GM21447 (cell line): ENCODE data around the gene PI4KA.

Experiments
- ATAC-seq: cut with Tn5 transposase; IDR thresholded peaks from one replicate; pipeline ENCODE4 v1.9.1; 2021; ENCODE audit not compliant: unreplicated experiment

The PI4KA gene

DNA sequence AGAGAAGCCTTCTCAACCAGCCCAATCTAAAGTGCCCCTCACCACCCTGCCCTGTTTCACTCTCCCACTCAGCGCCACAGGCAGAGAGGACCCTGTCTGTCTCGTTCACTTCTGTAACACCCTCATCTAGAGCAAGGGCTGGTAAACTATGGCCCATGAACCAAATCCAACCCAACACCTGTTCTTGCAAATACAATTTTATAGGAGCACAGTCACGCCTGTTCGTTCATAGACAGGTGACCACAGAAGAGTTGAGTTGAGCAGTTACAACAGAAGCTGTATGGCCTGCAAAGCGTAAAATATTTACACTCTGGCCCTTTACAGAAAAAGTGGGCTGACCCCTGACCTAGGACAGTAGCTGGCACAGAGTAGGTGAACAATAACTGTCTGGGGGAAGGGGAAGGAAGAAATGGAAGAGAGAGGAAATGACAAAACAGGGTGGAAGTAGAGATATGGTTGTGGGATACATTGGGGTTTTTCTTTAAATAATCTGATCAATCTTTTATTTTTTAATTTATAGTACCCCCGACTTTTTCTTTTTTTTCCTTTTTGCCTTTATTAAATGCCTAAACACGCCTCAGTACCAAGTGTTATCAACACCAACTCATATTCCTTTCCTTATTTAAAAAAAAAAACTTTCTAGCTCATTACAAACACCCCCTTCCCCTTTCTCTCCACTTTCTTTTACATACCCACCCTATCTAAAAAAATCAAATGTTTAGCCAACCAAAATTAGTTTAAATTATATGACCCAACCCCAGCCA is 63.8 kb downstream of the PI4KA start:
- ATAC-seq: no peak

DNA sequence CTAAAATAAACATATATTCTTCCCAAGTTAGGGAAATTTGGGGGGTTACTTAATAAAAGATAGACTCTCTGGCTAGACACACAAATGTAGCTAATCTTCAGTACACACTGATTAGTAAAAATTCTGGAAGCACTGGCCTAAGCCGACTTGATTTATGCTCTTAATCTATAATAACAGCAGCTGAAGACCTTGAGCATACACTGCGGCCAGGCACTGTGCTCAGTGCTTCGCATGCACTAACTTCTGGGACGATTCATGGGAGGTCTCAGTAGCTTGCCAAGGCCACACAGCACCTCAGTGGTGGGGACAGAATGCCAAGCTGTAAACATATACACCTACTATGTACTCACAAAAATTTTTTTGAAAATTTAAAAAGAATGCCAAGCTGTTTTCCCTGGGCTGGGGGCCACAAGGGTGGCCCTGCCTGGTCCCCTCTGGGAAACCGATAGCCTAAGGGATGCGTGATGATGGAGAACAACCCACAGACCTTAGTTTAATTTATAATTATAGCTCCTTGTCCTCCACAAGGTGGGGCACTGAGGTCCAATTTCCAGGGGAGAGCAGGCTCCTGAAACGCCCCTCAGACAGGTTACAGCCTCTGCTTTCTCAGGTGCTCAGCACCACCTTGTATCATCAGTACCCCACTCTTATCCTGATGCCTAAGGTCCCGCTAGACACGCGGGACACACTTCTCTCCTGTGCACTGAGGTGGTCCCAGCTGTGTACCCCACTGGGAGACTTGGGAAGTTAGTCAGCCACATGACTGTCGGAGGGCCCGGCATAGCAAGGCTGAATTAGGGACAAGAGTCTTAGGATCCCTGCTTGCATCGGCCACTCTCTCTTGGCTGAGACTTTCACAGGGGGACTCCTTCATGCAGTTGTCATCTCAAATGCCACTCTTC is 64.6 kb downstream of the PI4KA start:
- no peak for ATAC-seq

DNA sequence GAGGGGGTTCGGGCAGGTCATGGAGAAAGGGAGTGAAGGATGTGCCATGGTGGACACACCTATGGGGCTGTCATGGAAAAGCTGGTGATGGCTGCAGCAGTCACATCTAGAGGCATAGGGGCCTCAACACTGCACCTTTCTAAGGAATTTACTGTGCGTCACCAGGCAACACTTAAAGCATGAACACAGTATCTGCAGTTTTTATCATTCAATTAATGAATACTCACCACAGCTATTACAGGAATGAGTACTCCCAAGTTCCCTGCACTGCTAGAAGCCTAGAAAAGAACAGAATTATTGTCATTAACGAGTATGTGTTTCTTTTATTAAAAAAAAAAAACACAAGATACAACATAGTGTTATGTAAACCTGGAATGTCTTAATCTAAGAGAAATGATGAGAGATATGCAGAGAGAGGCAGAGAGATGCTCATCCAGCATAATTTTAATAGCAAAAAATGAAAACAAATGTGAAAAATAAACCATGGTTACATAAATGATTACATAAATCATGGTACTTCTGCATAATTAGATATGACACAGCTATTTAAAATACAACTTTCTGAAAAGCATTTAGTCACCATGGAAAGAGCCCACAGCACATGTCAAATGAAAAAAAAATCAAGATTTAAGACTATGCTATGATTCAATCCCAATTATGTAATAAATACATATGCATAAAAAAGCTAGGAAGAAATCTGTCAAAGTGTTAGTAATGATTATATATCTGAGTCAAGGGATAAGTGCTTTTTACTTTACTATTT is 65.5 kb downstream of the PI4KA start:
- ATAC-seq: no peak

DNA sequence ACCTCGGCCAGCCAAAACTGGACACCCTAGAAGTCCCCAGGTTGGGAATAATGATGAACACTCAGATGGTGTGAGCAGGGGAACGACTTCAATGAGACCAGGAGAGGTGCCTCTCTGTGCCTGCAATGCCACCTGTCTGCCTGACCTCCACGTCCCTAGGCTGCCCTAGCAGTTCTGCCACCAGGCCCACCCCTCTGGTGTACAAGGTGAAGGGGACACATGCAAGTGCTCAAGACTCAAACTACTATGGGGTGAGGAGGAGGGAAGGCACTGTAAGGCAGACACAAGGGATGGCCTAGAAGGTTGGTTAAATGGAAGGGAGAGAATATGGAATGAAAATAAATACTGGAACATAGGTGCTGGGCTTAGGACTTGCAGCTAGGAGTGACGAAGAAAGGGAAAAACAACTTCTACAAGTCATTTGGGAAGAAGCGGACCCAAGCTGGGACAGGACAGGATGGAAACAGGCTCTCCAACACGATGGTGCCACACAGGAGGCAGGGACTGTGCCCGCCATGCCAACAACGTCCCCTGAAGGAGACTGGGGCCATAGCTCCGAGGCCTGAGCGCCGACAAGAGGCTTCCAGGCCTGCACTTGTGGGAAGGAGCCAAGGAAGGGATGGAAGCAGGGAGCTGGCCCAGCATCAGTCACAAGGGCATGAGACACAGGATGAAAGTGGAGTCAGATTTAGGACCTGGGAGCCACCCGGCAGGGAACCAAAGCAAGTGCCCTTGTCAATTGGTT is 66.2 kb downstream of the PI4KA start:
- no peak for ATAC-seq

DNA sequence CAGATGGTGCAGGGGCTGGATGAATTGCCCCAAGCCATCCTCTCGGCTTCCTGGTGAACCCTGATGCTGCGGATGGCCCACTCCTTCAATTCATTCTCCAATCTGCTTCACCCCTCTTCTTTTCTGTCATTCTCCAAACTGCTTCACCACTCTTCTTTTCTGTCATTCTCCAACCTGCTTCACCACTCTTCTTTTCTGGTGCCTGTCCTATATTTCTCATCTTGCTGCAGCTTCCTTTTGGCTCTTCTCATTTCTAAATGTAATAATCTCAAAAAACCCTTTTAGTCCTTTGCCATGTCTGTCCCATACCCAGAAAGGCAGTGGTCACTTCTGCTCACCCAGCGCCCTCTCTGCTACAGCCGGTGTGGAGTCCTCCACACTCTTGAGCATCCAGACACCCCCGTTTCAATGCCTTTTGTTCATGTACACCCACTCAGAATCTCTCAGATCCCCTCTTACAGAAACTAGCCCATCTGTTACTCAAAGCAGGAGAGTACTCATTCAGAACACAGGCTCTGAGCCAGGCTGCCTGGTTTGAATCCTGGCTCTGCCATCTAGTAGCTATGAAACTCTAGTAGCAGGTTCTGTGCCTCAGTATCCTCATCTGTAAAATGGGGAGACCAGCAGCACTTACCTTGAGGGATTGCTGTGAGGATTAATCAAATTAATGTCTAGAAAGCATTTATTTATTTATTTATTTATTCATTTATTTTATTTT is 69.8 kb downstream of the PI4KA start:
- no peak for ATAC-seq

DNA sequence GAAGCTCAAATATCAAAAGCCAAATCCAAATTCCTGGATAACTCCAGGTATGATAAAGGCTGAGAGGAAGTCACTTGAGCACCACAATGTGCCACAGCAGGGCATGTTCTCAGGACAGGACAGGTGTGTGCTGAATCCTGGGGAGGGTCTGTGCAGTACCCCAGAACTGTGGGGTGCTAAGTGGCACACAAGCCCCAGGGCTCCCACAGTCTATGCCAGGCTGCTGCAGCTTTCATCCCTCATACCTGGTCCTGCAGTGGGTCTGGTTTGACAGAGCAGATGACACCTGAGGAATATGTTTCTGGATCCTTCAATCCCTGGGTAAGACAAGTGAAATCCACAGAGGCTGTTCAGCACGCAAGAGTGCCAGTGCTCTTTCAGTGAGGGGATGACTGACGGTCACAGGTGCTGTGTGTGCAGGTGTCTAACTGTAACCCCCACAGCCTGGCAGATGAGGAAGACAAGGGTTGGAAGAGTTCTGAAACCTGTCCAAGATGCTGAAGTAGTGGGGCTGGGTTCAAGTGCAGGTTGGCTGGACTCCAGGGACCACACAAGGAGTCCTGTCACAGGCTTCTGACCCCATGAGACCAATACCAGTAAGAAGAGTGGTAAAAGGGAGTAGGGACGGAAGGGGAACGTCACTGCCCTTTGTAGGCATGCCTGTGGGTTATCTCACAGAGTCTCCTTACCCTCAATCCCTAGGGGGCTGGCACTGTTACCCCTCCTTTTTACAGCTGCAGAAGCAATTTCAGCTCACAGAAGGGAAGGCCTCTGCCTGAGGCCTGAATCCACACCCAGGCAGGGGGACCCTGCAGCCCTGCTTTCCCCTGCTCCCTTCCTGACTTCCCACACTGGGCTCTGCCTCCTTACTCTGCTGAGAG is 70.6 kb downstream of the PI4KA start:
- no peak for ATAC-seq

DNA sequence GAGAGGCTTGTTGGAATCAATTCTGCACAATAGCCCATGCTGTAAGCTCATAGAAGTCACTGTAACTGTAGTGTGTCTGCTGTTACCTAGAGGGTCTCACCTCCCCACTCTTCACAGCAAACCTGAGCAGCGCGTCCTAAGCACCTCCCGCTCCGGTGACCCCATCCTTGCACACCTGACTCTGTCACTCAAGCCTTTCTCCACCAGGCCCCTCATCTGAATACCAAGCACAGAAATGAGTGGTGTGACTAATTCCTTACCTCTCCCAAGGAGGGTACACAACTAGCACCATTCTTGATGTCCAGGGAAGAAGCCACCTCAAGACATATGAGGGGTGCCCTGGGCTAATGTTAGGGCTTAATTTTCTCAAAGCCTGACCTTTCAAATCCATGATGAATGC is 71.4 kb downstream of the PI4KA start:
- ATAC-seq: no peak

DNA sequence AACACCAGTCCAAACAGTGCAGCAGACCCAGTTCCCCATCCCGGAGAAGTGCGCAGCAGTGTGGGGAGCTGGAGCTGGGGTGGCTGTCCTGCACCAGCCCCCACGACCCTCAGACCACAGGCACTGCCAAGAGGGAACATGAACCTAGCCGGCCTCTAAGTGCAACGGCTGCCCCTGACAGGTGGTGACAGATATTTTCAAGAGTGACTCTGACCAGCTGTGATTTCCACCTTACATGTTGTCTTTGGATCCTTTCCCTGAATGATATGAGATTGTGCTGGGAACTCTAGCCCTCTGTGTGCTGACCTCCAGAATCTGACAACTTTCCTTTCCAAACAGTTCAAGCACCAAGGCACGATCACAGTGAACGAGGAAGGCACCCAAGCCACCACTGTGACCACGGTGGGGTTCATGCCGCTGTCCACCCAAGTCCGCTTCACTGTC is 72.1 kb downstream of the PI4KA start:
- no peak for ATAC-seq

DNA sequence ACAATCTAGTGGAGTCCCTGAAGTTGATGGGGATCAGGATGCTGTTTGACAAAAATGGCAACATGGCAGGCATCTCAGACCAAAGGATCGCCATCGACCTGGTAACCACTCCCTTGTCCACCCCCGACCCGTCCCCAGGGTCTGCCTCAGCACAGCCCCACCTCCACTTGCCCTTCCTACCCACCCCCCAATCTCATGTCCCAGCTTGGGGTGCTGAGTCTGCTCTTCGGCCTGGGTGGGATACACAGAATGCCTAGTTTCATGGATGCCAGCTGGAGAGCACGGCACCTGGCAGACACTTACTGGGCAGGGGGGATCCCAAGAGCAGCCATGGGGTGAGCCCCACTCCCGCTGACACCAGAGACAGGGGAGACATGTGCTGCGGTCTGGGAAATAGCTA is 72.6 kb downstream of the PI4KA start:
- ATAC-seq: no peak

DNA sequence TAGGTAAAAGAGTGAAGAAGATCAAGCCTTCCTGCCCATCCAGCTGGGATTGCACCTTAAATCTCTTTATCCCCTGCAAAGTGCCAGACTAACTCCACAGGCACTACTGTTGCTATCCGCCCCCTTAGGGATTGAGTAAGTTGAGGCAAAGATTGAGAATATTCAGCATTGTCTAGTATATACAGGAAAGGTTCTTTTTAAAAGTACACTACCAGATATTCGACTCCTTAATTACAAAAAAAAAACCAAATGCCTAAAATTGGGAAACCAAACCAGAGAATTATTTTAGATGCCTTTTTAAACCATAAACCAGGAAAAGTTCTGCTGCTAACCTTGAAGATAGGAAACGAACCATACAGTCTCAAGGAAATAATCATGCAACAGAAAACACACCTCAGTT is 73.2 kb downstream of the PI4KA start:
- no peak for ATAC-seq

DNA sequence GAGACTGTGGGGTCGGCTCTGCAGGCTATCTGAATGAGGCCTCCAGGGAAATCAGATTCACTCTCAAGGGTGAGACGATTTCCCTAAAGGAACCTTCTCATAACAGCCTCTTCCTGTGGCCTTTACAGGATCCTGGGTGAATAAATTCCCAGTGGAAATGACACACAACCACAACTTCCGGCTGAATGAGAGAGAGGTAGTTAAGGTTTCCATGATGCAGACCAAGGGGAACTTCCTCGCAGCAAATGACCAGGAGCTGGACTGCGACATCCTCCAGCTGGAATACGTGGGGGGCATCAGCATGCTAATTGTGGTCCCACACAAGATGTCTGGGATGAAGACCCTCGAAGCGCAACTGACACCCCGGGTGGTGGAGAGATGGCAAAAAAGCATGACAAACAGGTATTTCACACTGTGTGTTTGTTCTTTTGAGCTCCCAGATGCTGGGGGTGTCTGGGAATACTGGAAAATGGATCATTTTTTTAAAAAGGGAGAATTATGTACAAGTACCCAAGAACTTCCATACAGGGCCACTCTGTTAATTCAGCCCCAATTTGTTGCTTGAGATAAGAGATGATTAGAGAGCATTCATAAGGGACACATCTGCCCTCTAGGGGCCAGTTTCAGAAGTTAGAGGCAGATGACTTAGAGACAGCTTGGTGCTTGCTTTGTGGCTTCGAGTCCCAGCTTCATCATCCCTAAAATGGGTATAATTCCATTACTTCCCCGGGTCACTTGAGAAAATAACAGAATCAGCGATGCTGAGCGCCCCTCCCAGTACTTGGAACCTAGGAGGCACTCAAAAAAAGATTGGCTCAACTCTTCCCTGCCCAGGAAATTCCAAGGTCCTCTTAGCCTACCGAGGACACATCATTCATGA is 74.5 kb downstream of the PI4KA start:
- no peak for ATAC-seq

DNA sequence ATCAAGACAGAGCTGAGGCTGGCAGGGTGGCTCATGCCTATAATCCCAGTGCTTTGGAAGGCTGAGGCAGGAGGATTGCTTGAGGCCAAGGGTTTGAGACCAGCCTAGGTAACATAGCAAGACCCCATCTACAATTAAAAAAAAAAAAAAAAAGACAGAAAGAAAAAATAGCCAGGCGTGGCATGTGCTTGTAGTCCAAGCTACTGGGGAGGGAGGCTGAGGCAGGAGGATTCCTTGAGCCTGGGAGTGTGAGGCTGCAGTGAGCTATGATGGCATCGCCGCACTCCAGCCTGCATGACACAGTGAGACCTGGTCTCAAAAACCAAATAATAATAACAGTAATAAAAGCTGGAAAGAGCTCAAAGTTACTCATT is 75.3 kb downstream of the PI4KA start:
- ATAC-seq: no peak

DNA sequence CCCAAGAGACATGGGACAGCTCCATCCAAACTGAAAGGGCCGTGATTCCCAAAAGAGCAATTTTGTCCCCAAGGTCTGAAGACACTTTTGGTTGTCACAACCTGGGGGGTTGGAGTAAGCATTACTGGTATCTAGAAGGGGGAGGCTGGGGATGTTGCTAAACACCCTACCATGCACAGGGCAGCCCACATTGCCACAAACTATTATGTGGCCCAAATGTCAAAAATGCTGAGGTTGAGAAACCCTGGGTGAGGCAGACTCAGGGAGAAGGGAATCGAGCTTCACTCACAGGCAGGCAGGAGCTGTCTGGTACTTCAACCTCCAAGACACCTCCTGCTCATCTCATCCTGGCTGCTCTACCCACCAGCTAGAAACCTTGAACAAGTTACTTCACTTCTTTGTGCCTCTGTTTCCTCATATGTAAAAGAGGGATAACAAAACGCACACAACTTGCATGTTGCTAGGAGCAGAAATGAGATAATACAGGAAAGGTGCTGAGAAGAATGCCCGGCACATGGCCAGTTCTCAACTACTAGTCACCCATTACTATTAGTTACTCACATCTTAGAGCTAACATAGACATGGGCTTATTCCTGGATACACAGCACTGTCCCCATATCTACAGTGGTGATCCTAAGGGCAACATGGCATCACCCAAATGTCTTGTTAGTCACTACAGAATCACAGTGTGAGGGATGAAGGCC is 75.9 kb downstream of the PI4KA start:
- no peak for ATAC-seq

DNA sequence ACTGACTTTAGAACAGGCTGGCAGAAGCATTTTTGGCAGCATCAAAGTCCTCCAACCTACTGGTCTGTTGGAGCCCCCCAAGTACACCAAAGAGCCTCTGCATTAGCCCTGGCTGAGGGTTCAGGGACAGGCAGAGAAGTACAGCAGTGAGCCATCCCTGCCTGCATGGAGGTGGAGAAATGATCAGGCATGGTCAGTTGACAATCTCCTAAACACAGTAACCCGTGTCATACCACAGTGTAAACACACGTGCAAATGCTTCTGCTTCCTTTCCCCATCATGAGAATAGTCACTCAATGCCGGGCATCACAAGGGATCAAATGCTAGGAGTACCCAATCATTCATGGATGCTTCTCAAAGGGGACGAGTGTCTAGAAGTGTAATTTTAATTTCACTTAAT is 76.5 kb downstream of the PI4KA start:
- no peak for ATAC-seq

DNA sequence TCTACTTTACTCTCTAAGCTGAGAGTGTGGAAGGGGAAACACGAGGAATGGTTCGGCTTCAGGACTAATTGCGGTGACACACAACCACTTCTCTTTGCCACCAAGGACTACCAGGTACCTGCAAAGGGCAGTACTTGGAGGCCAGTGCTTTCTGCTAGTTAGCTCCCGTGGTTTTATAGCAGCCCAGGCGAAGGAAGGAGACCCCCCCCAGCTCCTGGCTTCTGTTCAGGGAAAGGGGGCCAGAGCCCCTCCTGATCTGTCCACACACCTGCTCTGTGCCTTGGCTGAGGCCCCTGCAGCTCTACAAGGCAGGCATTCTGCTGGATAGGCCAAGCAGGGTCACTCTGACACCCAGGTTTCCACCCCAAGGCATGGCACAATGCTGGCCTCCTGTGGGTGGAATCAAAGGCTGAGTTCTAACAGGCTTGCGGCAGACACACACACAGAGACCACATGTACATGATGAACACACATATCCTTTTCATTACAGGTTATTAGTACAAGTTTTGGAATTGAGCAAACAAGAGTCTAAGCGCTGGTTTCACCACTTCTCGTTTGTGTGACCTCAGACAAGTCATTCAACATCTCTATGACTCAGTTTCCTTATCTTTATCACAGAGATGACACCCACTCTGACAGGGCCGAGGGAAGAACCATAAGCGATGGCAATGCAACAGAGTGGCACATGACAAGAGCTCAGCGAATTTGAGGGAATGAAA is 77.2 kb downstream of the PI4KA start:
- ATAC-seq: no peak

DNA sequence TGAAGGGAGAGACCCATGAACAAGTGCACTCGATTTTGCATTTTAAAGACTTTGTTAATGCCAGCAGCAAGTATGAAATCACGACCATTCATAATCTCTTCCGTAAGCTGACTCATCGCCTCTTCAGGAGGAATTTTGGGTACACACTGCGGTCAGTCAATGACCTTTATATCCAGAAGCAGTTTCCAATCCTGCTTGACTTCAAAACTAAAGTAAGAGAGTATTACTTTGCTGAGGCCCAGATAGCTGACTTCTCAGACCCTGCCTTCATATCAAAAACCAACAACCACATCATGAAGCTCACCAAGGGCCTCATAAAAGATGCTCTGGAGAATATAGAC is 78.8 kb downstream of the PI4KA start:
- ATAC-seq: no peak
